Inflammatory macrophage (primary cell): ENCODE data around the gene SCTR.

Source experiments
- DNase-seq, 2 donors: peaks; one replicate each; pipeline ENCODE4 v3.0.0-alpha.2; 2020 to 2022

The SCTR gene

GRCh38 chr2:119486886-119487285 lies 37.4 kb downstream of the SCTR start:
- no peak for DNase-seq

GRCh38 chr2:119486196-119486827 lies 38.0 kb downstream of the SCTR start:
- DNase-seq: no peak

GRCh38 chr2:119485336-119486110 lies 38.8 kb downstream of the SCTR start:
- DNase-seq: no peak

GRCh38 chr2:119484834-119485233 lies 39.4 kb downstream of the SCTR start:
- no peak for DNase-seq

- DNase-seq: no peak
These were observed 40.2 kb downstream of the SCTR start for GRCh38 chr2:119483896-119484718.

GRCh38 chr2:119483395-119483753 lies 40.9 kb downstream of the SCTR start:
- peak in 1 of 2 donors; percentile 6 for DNase-seq

- DNase-seq: peak; percentile 59 to 81
These were observed 41.5 kb downstream of the SCTR start for GRCh38 chr2:119482481-119483394.

GRCh38 chr2:119481501-119482455 lies 42.5 kb downstream of the SCTR start:
- DNase-seq: no peak

- no peak for DNase-seq
These were observed 43.6 kb downstream of the SCTR start for GRCh38 chr2:119480718-119481142.

- no peak for DNase-seq
These were observed 44.1 kb downstream of the SCTR start for GRCh38 chr2:119480184-119480583.

- DNase-seq: no peak
These were observed 45.3 kb downstream of the SCTR start for GRCh38 chr2:119478978-119479295.

GRCh38 chr2:119478188-119478977 lies 45.9 kb downstream of the SCTR start:
- no peak for DNase-seq

- DNase-seq: no peak
These were observed 47.2 kb downstream of the SCTR start for GRCh38 chr2:119477113-119477505.

- DNase-seq: peak; percentile 56 to 60
These were observed 47.8 kb downstream of the SCTR start for GRCh38 chr2:119476301-119477112.

- DNase-seq: no peak
These were observed 48.4 kb downstream of the SCTR start for GRCh38 chr2:119475857-119476244.

GRCh38 chr2:119475225-119475856 lies 48.9 kb downstream of the SCTR start:
- DNase-seq: no peak

- no peak for DNase-seq
These were observed 49.7 kb downstream of the SCTR start for GRCh38 chr2:119474371-119475224.
